HG02852 (cell line): Measurements from ENCODE around the gene RPL12.

Experiments
- ATAC-seq: cut with Tn5 transposase; IDR thresholded peaks from one replicate; pipeline ENCODE4 v1.9.1; 2021; ENCODE audit warnings: mild to moderate bottlenecking, moderate library complexity; ENCODE audit not compliant: unreplicated experiment

RPL12 gene

DNA sequence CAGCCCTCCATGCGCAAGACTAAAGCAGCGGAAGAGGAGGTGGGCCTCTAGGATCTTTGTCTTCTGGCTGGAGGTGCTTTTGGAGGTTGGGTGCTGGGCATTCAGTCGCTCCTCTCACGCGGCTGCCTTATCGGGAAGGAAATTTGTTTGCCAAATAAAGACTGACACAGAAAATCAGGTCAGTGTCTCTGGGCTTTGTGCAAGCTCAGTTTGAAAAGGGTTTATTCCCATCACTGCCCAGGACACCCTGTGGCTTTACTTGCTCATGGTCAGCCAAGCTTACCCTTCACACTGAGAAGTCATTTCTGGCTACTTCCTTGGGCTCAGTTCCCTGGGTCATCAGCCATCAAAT is 43.7 kb downstream of the RPL12 start:
- ATAC-seq: no peak

DNA sequence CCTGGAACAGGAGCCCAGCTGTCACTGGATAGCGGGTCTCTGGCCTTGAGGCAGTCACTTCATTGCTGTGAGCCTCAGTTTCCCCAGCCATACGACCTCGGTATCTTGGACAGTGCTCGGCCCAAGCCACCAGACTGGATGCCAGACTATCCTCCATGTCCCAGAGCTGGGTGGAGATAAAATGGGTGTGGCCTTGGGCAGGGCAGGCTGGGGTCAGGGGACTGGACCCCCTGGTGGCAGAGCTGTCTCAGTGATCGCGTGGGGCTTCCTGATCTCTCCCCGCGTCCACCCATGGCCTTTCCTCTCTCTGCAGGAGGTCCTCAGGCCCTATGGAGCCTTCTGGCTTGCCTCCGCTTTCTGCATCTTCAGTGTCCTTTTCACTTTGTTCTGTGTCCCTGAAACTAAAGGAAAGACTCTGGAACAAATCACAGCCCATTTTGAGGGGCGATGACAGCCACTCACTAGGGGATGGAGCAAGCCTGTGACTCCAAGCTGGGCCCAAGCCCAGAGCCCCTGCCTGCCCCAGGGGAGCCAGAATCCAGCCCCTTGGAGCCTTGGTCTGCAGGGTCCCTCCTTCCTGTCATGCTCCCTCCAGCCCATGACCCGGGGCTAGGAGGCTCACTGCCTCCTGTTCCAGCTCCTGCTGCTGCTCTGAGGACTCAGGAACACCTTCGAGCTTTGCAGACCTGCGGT is 44.3 kb downstream of the RPL12 start:
- no peak for ATAC-seq

DNA sequence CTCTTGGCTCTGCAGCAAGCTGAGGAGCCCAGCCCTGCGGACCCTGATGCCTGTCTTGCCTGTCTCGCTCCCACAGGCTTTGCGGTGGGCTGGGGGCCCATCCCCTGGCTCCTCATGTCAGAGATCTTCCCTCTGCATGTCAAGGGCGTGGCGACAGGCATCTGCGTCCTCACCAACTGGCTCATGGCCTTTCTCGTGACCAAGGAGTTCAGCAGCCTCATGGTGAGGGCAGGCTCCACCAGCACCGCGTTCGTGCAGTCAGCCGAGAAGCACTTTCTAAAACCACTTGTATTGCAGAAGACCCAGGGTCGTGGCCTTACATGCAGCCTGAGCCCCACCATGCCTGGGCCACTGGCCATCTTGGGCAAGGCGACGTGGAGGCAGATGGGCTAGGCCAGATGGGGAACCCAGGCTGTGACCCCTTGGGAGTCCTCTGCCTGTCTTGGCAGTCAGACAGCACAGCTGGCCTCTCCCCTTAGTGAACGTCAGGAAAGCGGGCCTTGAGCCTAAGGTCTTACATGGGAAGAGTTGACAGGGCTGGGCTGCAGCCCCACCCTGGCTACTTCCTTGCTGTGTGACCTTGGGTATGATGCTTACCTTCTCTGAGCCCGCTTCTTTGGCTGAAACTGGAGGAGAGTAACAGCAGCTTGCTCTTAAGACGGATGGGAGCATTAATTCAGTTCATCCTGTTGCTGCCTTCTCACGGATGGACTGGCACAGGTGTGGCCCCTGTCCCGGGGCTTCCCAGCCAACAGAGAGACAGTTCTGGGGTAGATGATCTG is 45.7 kb downstream of the RPL12 start:
- ATAC-seq: no peak

DNA sequence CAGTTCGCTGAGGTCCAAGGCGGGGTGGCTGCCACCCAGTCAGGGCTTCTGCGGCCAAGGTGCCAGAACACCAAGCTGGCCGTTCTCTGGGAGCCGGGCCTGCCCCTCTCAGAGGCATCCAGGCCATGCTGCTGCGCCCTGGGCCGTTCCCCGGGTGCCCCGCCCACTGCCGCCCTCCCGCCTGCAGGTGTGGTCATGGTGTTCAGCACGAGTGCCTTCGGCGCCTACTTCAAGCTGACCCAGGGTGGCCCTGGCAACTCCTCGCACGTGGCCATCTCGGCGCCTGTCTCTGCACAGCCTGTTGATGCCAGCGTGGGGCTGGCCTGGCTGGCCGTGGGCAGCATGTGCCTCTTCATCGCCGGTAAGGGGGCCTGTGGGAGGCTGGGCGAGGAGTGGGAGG is 46.6 kb downstream of the RPL12 start:
- ATAC-seq: no peak

DNA sequence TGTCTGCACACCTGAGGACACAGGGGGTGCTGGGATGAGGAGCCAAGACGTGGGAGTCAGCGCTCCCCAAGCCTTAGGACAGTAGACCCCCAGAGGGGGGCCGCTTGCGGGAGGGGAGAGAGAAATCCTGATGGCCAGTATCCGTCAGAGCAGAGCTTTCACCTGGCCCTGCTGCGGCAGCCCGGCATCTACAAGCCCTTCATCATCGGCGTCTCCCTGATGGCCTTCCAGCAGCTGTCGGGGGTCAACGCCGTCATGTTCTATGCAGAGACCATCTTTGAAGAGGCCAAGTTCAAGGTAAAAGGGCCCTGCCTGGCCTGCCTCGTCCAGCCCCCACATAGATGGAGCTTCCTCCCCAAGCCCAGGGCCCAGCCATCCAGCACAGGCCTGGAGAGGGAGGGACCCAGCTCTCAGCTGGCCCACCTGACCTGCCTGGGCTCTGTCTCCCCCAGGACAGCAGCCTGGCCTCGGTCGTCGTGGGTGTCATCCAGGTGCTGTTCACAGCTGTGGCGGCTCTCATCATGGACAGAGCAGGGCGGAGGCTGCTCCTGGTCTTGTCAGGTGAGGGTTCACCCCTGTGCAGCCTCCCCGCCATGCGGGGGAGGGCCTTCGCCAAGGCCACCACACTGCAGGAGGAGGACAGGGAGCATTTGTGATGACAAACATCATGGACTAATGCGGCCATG is 47.6 kb downstream of the RPL12 start:
- no peak for ATAC-seq

DNA sequence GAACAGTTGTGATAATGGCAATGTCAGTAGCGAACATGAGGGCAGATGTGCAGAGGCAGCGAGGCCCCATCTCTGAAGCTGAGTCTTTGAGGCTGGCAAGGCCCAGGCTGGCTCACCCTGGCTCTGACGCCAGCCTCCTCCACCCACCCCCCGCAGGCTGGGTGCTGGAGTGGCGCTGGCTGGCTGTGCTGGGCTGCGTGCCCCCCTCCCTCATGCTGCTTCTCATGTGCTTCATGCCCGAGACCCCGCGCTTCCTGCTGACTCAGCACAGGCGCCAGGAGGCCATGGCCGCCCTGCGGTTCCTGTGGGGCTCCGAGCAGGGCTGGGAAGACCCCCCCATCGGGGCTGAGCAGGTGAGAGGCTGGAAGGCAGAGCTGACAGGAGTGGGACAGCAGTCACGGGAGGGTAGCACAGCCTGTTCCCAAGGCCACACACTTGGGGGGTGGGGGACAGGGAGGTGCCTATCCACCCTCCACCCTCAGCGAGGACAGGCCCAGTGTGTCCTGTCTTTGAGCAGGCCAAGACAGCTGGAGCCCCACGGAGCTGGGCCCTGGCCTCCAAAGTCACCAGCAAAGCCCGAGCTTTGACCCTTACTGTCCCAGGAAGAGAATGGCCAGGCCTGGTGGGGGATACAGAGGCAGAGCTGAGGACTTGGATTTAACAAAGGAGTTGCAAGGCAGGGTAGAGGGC is 48.7 kb downstream of the RPL12 start:
- ATAC-seq: no peak

DNA sequence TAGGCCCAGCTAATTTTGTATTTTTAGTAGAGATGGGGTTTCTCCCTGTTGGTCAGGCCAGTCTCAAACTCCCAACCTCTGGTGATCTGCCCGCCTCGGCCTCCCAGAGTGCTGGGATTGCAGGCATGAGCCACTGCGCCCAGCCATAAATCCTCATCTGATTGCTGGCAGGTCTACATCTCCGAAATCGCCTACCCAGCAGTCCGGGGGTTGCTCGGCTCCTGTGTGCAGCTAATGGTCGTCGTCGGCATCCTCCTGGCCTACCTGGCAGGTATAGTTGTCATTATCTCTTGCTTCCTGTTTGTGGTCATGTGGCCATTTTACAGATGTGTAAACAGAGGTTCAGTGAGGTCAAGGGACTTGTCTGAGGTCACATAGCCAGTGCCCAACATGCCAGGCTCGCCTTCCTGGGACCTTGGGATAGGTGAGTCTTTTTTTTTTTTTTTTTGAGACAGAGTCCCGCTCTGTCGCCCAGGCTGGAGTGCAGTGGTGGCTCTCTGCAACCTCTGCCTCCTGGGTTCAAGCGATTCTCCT is 51.4 kb downstream of the RPL12 start:
- ATAC-seq: no peak

DNA sequence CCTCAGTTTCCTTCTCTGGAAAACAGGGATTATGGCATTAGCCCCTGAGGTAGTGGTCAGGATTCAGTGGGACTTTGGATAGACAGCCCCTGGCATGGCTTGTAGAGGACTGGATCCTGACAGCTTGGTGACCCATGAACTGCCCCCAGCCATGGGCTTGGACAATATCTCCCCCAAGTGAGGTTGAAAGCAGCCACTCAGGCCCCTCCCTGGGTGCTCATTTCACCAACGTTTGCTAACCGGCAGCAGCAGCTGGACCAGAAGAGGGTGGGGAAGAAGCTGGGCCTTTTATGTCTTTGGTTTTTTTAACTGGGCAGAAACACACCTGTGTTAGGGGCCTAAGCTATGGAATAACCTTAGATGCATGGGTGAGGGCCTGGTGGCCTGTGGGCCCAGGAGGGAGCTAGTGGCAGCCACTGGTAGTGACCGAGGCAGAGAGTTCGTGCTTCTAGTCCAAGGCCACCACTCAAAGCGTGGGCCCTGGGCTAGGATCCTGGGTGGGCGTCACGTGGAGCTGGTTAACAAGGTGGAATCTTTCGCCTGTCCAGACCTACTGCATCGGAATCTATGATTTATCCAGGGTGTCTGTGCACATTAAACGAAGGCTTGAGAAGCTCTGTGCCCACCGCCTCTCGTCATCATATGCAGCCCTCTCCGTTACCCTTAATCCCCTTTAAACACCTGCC is 52.3 kb downstream of the RPL12 start:
- ATAC-seq: no peak

DNA sequence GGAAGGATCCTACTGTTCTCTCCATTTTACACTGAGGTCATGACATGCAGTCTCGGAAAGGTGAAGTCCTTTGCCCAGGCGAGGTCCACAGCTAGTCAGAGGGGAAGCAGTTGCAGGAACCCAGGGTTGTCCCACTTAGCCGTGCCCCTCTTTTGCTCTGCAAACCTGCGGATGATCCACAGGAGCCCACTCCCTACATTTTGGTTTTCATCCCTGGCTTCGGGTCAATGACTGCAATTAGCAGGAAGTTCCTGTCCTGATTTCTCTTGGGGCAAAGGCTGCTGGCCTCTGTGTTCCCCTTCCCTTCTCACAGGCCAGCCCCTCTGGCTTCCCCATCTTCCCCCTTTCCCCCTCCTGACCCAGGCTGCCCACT is 52.9 kb downstream of the RPL12 start:
- no peak for ATAC-seq
